GM12873 (cell line): ENCODE measurements around the gene PROB1.
A peak's percentile ranks its signal among the peaks of the same experiment; 100 is the strongest.

Source experiments
- TF ChIP-seq, protein P1 (sequence below): IDR thresholded peaks from 2 replicates; pipeline ENCODE4 v1.5.1; 2012; ENCODE audit warnings: low read depth, mild to moderate bottlenecking, moderate library complexity, low read length, control low read depth; ENCODE audit not compliant: insufficient read depth; ENCODE audit errors: missing control alignments

The PROB1 gene

DNA sequence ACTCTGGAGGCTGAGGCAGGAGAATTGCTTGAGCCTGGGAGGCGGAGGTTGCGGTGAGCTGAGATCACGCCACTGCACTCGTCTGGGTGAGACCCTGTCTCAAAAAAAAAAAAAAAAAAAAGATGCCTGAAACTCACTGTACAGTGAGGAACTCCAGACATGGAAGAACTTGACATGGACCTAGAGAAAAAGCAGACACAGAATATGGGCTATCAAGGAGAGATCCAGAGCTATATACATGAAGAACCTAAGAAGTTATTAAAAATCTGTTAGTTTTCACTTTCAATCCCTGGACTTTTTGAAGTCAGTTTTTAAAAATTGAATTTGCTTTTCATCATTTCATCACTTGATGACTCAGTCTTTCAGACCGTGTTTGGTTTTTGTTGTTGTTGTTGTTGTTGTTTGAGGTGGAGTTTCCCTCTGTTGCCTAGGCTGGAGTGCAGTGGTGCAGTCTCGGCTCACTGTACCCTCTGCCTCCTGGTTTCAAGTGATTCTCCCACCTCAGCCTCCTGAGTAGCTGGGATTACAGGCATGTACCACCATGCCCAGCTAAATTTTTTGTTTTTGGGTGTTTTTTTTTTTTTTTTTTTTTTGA, 33.0 kb downstream of the PROB1 start:
- TF ChIP-seq, protein P1, sequence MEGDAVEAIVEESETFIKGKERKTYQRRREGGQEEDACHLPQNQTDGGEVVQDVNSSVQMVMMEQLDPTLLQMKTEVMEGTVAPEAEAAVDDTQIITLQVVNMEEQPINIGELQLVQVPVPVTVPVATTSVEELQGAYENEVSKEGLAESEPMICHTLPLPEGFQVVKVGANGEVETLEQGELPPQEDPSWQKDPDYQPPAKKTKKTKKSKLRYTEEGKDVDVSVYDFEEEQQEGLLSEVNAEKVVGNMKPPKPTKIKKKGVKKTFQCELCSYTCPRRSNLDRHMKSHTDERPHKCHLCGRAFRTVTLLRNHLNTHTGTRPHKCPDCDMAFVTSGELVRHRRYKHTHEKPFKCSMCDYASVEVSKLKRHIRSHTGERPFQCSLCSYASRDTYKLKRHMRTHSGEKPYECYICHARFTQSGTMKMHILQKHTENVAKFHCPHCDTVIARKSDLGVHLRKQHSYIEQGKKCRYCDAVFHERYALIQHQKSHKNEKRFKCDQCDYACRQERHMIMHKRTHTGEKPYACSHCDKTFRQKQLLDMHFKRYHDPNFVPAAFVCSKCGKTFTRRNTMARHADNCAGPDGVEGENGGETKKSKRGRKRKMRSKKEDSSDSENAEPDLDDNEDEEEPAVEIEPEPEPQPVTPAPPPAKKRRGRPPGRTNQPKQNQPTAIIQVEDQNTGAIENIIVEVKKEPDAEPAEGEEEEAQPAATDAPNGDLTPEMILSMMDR: no peak

DNA sequence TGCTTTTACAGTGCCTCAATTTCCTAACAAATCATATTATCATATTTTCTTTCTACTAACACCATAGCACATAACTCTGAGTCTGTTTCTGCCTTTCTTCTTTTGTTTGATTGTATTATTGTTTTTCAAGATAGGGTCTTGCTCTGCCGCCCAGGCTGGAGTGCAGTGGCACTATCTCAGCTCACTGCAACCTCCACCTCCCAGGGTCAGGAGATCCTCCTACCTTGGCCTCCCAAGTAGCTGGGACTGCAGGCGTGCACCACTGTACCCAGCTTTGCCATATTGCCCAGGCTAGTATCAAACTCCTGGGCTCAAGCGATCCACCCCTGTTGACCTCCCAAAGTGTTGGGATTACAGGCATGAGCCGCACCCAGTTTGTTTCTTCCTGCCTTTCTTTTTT, 34.5 kb downstream of the PROB1 start:
- TF ChIP-seq, protein P1: no peak

DNA sequence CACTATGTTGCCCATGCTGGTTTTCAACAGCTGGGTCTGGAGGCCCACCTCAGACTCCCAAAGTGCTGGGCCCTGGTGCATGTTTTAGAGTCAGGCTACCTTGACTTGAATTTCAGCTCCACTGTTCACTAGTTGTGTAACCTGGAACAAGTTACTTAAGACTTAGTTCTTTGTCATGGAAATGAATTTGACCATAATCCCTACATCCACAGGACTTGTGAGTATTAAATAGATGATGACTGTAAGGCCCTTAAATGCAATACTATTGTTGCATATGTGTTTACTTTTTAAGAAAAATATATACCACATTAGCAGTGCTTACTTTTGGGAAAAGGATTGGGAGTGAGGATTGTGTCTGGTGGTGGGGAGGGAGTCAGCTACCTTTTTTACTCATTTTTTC, 36.8 kb downstream of the PROB1 start:
- TF ChIP-seq, protein P1: no peak

DNA sequence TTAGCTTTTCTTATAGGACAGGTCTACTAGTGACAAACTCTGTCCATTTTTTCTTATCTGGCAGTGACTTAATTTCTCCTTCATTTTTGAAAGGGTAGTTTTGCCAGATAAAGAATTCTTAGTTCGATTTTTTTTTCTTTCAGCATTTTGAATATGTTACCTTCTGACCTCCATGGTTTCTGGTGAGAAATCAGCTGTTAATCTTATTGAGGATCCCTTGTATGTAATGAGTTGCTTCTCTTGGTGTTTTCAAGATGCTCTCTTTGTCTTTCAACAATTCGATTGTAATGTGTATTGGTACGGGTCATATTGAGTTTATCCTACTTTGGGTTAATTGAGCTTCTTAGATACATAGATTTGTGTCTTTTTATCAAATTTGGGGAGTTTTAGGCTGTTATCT, 40.7 kb downstream of the PROB1 start:
- TF ChIP-seq, protein P1: no peak

DNA sequence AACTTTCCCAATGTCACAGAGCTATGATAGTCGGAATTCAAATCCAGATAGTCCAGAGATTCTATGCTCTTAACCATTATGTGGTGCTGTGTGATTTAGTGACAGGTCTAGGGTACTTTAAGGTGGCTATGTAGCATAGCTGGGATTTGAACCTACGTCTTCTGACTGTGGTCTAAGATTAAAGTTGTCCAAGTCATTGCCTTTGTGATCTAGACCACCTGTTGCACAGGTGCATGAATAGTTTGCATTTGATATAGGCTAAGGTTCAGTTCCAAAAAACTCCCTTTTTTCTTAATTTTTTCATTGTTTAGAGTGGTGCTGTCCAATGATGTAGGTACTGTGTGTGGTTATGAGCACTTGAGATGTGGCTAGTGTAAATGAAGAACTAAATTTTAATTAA, 50.7 kb downstream of the PROB1 start:
- TF ChIP-seq, protein P1: no peak

DNA sequence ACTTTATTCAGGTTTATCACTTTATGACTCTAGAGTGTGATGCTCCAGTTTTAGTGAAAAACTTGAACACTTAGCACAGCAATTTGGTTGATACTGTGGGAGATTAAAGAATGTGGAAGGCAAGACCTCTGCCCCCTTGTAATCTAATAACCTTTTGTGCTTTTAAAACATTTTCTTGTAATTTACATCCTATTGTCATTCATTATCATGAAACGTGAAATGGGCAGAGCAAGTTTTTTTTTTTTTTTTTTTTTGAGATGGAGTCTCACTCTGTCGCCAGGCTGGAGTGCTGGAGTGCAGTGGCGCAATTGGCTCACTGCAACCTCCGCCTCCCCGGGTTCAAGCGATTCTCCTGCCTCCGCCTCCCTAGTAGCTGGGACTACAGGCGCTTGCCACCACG, 51.4 kb downstream of the PROB1 start:
- TF ChIP-seq, protein P1: no peak

DNA sequence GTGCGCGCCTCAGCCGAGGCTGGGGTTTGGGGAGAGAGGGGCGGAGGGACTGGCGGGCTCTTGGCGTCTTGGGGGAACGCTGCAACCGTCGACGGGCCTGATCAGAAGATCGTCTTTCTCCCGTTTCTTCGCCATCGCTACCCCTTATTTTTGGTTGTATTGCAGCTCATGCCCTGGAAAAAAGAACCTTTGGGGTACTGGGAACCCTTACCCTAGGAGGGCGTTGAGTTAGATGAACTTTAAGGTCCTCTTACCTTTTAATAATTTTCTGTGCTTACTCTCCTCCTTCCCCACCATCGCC, 52.5 kb downstream of the PROB1 start:
- TF ChIP-seq, protein P1: no peak

DNA sequence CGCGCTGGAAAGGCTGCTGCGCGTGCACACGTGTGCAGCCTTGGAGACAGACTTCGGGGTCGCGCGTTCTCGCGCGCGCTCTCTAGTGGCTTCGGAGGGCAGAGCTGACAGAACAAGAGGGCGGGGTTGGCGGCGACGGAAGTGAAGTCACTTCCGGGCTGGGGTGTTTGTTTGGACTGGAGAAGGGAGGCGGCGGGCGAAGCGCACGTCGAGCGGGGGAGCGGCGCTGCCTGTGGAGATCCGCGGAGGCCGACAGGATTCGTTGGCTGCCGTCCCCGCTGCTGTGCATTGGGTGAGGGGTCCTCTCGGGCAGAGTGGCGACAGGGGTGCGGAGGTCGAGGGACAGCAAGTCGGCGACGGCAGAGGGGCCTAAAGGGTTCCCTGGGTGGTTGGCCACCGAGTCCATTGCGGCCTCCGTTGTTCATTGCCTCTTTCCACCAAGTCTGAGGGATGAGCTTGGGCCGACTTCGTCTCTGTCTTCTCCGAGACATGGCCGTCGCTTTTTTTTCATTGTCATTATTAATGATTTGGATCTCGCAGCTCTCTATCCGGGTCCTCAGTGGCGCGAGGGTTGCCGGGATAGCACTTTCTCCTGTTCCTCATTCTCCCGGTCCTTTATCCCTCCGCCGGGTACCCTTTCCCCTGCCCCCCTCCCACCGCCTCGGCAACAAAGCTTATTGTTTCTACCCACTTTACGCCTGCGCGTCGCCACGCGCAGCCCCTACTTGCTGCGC, 53.0 kb downstream of the PROB1 start, which contains the start of gene PAIP2:
Gene PAIP2 (plus strand): TSS at position 166 of the 734 bp plus-strand sequence. CDS start 21,931 bp downstream, outside the sequence.
- TF ChIP-seq, protein P1: peak; percentile 83
